ENCODE measurements around the gene ATXN10. TPM values are rescaled to one million over a fixed set of nuclear protein-coding genes. Genes with fewer than 3 reads are reported as not detected.

The ATXN10 gene
- total RNA-seq, 1 experiment from 2014 or later, result 176 TPM

DNA sequence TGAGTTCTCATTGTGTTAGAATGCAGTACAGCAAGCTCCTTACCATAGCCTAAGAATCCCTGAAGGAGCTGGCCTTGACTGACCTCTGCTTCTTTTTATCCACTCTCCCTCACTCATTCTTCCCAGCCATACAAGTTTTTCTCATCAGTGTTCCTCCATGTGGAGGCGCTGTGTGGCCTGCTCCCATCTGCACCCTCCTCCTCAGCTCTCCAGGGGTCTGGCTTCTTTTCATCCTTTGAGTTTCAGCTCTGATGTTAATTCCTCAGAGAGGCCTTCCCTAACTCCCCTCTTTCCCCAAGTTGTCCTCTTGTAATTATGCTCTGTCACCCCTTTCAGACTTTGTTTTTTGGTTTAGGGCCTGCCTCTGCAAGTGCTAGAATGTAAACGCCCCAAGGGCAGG lies 160.5 kb downstream of the ATXN10 start:
- Histone ChIP-seq H3K4me3 (no peak overlapping the region), H3K9me3 (peaks cover 5% of the 10 kb centered on the region; the same call in 1 of the 2 replicates), H3K27me3 (no peaks in the 10 kb centered on the region), H3K36me3 (peaks cover 65% of the 10 kb centered on the region)
- no peak for DNase-seq

DNA sequence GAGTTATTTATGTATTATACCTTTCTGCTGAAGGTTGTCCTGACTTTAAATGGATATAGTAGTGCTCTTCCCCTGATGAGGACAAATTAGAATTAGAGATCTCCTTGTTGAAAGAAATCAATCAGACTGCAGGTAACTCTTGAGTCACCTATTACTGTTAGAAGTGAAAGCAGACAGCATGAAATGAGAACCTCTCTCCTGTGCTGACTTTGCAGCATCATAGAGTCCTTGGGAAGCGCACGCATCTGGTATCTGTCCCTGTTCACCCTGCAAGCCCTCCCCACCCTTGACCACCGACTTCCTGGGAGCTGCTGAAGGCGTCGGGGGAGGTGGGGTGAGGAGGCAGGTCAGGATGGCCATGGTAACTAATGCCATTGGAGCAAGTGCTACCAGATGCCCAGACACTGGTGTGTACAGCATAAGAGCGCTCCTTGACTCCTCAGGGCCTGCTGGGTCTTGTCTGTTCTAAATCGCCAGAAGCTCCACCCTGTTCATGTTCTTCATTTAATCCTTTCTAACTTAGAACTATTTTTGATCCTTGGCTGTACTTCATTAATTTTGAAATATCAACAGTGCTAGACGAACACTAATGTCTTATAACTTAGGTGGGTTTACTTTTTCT lies 161.4 kb downstream of the ATXN10 start:
- Histone ChIP-seq H3K9me3 (peaks cover 3% of the 10 kb centered on the region; the same call in 1 of the 2 replicates), H3K27me3 (no peaks in the 10 kb centered on the region), H3K36me3 (peaks cover 66% of the 10 kb centered on the region), H3K4me3 (no peak overlapping the region)
- DNase-seq, result no peak

DNA sequence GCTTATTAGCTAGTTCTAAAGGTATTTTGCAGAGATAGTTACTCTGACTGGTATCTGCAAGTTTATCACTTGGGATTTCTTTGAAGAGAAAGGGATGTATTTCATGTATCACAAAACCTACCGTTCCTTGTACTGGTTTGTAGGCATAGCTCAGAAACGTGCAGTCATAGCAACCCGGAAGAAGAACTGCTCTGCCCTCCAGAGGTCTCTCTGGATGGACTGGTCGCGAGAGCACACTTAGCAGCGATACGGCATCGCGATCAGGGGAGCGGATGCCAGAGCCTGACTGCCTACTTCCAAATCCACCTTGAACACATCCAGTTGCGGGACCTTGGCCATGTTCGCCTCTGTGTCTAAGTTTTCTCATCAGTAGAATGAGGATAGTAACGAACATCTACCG lies 162.0 kb downstream of the ATXN10 start:
- no peak overlapping the region for H3K4me3 ChIP-seq
- H3K9me3 ChIP-seq, result peaks cover 3% of the 10 kb centered on the region; the same call in 1 of the 2 replicates
- peaks cover 66% of the 10 kb centered on the region for H3K36me3 ChIP-seq
- no peak for DNase-seq
- no peaks in the 10 kb centered on the region for H3K27me3 ChIP-seq

DNA sequence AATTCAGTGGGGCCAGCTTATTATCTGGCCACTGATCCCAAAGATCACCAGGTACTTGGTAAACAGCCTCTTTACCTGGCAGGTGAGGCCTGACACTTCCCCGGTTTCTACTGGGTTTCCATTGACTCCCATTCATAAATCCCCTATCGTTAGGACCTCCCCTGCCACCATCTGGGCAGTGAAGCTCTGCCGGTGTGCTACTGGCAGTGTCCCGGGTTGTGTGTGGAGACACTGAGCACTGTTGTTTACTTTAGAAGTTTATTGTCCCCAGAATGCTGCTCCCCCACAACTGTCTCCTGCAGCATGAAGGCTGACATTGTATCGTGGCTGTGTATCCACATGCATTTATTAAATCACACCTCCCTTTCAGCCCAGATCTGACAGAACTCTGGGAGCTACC lies 162.6 kb downstream of the ATXN10 start:
- DNase-seq, result no peak
- H3K36me3 ChIP-seq, result peaks cover 66% of the 10 kb centered on the region
- H3K9me3 ChIP-seq, result peaks cover 2% of the 10 kb centered on the region; the same call in 1 of the 2 replicates
- no peak overlapping the region for H3K4me3 ChIP-seq
- H3K27me3 ChIP-seq, result no peaks in the 10 kb centered on the region

DNA sequence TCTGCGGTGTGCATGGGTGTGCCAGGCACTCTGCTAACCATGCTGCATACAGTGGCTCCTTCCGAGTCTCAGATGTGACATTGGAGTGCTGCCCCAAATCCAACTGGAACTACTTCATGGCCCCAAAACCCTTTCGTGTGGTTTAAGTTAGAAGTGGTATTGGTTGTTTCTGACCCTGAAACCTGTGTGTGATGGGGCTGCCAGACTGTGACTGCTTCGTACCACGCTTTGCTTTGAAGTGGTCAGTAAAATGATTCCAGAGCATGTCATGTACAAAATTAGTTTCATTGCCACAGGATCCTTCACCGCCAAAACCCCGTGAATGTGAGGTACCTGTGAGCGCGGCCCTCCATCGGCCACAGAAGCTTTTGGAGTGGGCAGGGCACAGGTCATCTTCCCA lies 163.2 kb downstream of the ATXN10 start:
- no peaks in the 10 kb centered on the region for H3K27me3 ChIP-seq
- H3K36me3 ChIP-seq, result peaks cover 66% of the 10 kb centered on the region
- DNase-seq, result no peak
- H3K9me3 ChIP-seq, result no peaks in the 10 kb centered on the region
- H3K4me3 ChIP-seq, result no peak overlapping the region

DNA sequence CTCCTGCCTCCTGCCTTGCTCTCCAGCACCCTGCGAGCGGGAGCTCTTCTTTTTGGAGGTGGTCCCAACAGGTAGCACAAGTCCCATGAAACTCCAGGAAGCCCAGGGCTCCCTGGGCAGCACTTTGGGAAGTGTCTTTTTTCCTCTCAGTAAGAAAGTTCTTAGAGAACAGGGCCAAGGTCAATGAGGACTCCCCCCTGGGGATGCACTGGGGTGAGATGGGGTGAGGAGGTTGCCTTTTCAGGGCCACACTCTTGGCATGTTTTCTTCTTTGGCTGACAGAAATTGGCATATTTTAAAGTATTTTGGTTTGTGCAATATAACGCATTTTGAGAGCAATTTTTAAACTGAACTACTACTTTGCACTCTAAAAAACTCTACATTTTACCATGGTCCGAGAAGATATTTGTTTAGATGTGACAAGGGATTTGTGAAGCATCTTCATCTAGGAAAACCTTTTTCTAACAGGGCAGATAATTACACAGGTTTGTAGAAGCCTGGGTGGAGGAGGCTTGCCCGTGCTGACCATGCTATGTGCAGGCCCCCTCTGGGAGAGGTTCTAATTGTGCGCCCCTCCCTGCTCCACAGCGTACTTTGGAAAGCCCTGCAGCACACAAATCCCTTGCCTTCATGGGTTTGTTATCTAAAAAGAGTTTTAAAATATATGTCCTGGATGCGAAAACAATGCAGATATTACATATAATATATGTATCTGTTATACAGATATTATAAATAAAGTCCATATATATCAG lies 165.0 kb downstream of the ATXN10 start:
- H3K9me3 ChIP-seq, result no peaks in the 10 kb centered on the region
- H3K36me3 ChIP-seq, result peaks cover 76% of the 10 kb centered on the region
- DNase-seq, result no peak
- no peak overlapping the region for H3K4me3 ChIP-seq
- H3K27me3 ChIP-seq, result no peaks in the 10 kb centered on the region

DNA sequence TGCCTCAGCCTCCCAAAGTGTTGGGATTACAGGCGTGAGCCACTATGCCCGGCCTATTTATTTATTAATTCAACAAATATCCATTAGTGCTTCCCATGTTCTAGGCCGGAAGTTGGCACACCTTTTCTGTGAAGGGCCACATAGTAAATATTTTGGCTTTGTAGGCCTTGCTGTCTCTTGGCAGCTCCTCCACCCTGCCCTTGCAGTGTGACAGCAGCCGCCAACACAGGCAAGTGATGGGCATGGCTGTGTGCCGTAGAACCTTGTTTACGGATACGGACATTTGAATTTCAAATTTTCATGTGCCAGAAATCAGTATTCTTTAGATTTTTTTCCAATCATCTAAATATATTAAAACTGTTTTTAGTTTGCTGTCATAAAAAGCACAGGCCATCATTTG lies 165.9 kb downstream of the ATXN10 start:
- H3K27me3 ChIP-seq, result no peaks in the 10 kb centered on the region
- H3K9me3 ChIP-seq, result no peaks in the 10 kb centered on the region
- H3K4me3 ChIP-seq, result no peak overlapping the region
- DNase-seq, result no peak
- H3K36me3 ChIP-seq, result peaks cover 73% of the 10 kb centered on the region

DNA sequence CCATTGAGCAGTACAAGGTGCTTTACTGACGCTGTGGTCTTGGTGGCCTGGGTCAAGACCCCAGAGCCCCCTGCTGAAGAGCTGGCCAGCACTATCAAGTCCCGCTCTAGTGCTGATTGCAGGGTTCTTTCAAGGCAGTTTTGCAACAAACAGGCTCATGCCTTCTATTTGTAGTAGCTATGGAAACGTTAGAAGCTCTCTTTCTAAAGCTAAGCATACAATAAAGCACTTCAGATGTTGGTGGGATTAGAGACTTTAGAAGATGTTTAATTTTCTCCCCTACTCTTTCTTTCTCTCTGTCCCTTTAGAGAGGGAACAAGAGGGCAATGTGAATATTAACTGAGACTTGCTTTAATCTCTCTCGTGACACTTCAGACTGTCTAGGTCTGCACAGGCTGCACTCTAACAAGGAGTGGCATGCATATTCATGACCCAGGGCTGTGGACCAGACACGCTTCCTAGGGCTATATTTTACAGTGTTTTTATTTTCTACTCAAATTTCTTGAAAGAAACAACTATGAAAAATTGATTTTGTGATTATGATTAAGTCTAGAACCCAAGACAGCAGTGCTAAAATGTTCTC lies 166.8 kb downstream of the ATXN10 start:
- DNase-seq, result no peak
- no peak overlapping the region for H3K4me3 ChIP-seq
- H3K27me3 ChIP-seq, result no peaks in the 10 kb centered on the region
- H3K9me3 ChIP-seq, result no peaks in the 10 kb centered on the region
- peaks cover 75% of the 10 kb centered on the region for H3K36me3 ChIP-seq

DNA sequence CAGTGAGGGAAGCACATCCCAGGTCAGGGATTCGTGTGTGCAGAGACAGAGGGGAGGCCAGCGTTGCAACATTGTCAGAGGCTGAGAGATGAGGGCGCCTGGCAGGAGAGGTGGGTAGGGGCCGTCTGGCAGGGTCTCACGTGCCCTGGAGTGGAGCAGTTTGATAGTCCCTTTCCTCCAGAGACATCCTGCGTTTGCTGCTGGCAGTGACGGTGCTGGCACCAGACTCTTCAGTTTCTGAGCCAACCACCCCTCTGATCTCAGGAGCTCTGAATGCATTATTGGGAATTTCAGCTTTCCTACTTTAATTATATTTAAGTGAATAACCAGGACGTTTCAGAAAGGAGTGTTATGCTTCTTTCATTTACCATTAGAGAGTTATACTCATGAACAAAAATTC lies 168.8 kb downstream of the ATXN10 start:
- H3K27me3 ChIP-seq, result no peaks in the 10 kb centered on the region
- H3K9me3 ChIP-seq, result no peaks in the 10 kb centered on the region
- no peak overlapping the region for H3K4me3 ChIP-seq
- no peak for DNase-seq
- H3K36me3 ChIP-seq, result peaks cover 83% of the 10 kb centered on the region

DNA sequence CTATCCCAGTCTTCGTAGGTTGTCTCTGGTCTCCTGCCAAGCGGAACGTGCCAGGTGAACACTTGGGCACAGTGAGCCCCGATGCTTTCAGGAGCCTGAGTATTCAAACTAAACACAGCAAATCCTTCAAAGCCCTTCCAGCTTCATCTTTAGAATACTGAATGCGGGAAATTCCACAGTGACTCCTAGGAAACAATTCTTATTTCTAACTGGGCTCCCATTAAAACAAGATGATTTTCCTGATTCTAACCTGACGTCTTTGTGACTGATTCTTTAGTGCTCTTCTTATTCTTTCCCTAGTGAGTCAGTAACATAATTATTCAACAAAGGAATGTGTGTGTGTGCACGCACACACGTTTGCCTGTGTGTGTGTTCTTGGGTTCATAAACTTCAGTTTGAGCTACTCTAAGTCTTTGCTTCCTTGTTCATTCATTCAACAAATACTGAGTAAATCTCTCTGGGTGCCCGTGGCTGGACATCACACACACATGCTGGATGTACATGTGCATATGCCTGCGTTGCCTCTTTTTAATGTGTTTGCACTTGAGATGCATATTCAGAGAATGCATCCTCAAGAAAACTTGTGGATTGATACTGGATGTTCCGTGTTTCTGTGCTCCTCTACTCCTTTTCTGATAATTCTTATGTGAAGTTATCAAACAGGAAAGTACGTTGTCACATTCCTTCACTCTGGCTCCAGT lies 170.8 kb downstream of the ATXN10 start:
- no peaks in the 10 kb centered on the region for H3K27me3 ChIP-seq
- H3K9me3 ChIP-seq, result no peaks in the 10 kb centered on the region
- no peak for DNase-seq
- H3K36me3 ChIP-seq, result peaks cover 93% of the 10 kb centered on the region
- no peak overlapping the region for H3K4me3 ChIP-seq

DNA sequence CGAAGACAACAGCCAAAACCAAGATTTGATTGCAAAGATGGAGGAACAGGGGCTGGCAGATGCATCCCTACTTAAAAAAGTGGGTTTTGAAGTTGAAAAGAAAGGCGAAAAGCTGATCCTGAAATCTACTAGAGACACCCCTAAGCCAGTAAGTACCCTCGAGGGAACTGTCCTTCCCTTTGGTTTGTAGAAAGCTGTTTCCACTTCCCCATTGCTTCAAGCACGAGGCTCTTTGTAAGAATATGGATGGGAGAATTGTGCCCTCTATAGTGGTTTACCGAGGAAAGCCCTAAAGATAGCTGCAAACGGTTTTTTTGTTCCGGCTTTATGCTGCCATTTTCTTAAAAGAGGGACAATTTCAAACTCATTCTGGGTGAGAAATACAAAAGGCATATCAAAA lies 171.4 kb downstream of the ATXN10 start:
- Histone ChIP-seq H3K4me3 (no peak overlapping the region), H3K36me3 (peaks cover 93% of the 10 kb centered on the region), H3K27me3 (no peaks in the 10 kb centered on the region), H3K9me3 (no peaks in the 10 kb centered on the region)
- DNase-seq, result no peak

DNA sequence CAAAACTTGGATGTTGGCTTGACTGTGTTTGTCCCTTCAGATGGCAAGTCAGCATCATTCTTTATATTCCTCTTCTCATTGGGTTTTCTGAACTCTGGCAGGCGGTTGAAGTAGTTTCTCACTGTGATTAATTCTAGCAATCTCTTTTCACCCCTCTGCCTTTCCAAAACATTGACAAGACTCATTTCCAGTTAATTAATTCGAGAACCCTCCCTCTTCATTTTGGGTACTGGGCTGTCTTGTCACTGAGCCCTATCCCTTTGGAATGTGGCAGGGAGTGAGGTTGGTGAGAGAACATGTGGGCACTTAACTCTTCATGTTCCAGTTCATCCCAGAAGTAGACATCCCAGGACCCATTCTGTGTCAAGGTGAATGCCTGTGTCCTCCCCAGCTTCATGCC lies 172.4 kb downstream of the ATXN10 start:
- Histone ChIP-seq H3K36me3 (peaks cover 93% of the 10 kb centered on the region), H3K4me3 (no peak overlapping the region), H3K27me3 (no peaks in the 10 kb centered on the region), H3K9me3 (no peaks in the 10 kb centered on the region)
- no peak for DNase-seq

DNA sequence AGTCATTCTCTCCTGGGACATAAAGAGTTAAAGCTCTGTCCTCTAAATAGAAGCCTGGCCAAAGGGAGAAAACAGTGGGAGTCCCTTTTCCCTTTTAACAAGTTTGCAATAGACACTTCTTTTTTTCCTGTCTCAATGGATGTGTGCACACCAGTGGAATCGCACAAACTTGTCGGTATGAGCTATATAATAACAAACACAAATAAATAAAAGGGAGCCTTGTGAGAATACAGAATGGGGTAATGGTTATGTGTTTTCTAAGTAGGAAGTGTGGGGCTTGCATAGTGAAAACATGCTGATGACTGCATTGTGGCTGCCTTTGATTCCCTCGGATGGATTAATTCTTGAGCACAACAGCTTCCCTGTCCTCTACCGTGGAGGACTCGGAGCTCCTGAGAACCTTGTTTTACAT lies 173.4 kb downstream of the ATXN10 start:
- H3K36me3 ChIP-seq, result peaks cover 93% of the 10 kb centered on the region
- DNase-seq, result no peak
- no peaks in the 10 kb centered on the region for H3K27me3 ChIP-seq
- H3K4me3 ChIP-seq, result no peak overlapping the region
- no peaks in the 10 kb centered on the region for H3K9me3 ChIP-seq

DNA sequence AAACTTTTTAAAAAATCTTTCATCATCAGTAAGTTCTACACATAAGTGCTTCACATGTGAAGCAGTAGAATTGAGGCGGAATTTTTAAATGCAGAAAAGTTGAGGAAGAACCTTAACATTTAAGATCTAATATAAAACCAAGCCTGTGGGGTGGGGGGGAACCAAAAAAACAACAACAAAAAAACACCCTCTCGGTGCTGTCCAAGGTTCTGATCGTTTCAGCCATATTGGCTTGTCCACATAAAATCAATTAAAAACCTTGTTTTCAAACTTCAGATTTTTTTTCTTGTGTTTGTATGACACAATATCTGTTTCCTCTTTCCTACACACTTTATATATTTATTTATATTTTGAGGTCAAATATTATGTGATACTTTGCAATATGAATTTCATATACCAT lies 175.3 kb downstream of the ATXN10 start:
- no peak for DNase-seq
- Histone ChIP-seq H3K27me3 (no peaks in the 10 kb centered on the region), H3K9me3 (peaks cover 8% of the 10 kb centered on the region), H3K36me3 (peaks cover 97% of the 10 kb centered on the region), H3K4me3 (no peak overlapping the region)

DNA sequence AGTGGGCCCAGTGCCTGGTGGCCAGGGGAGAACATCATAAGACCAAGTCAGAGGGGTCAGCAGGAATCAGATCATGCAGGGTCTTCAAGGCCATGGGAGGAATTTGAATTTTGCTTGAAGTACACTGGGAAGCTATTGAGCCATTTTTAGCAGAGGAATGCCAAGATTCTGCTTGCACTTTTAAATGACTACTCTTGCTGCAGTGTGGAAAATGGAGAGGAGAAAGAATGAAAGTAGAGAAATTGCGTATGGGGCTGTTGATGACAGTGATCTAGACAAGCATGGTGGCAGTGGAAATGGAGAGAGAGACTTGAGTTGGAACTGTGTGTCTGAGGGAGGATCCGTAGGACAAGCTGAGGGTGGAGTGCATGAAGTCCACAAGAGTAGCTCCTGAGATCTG lies 177.3 kb downstream of the ATXN10 start:
- H3K9me3 ChIP-seq, result peaks cover 22% of the 10 kb centered on the region
- no peaks in the 10 kb centered on the region for H3K27me3 ChIP-seq
- H3K4me3 ChIP-seq, result no peak overlapping the region
- DNase-seq, result no peak
- peaks cover 96% of the 10 kb centered on the region for H3K36me3 ChIP-seq

DNA sequence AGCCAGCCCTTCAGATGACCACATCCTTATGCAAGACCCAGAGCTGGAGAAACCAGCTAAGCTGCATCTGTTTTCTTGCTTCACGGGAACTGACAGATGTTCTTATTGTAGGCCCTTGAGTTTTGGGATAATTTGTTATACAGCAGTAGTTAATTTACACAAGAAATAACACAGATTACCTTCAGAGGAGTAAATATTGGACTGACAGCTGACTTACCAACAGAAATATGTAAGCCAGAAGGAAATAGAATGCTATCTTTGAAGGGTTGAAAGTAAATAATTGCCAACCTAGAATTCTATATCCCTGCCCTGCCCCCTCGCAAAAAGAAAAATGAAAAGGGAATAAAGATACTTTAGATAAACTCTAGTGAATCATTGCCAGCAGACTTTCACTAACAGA lies 181.2 kb downstream of the ATXN10 start:
- Histone ChIP-seq H3K27me3 (no peaks in the 10 kb centered on the region), H3K4me3 (no peak overlapping the region), H3K9me3 (peaks cover 22% of the 10 kb centered on the region), H3K36me3 (peaks cover 75% of the 10 kb centered on the region)
- DNase-seq, result no peak

DNA sequence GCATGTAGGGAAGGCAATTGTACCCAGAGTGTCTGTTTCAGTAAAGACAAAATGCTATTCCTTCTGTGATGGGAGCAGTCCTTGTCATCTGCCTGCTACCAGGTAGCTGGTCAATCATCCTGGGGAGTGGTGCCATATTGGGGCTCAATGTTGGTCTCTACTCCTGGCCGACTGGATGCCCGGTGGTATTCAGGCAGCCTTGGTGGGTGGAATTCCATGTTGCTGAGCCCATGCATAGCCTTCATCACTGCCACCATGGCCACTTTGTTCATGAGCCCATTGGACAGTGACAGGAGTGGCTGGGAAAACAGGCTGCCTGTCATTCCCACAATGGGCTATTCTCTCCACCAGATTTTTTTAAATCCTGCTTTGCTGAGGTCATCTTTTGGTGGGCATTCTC lies 184.3 kb downstream of the ATXN10 start:
- Histone ChIP-seq H3K9me3 (peaks cover 22% of the 10 kb centered on the region), H3K36me3 (peaks cover 49% of the 10 kb centered on the region), H3K4me3 (no peak overlapping the region), H3K27me3 (no peaks in the 10 kb centered on the region)
- no peak for DNase-seq

Measured in MG63 (cell line).